GM11168 (cell line): ENCODE data around the gene CCDC83.
"Not testable (repeated sequence)": the region's sequence is repeated elsewhere in the genome, so short reads cannot be mapped to it uniquely, and the experiment has no call there.

ENCODE experiments used
- in situ Hi-C: fragments of 300-500 bp; cut with MboI; formaldehyde crosslinking; loops from one replicate; pipeline ENCODE4 v1.12.0; 2022; ENCODE audit warnings: low sequenced_read_pairs; ENCODE audit not compliant: unreplicated experiment

Gene CCDC83

DNA sequence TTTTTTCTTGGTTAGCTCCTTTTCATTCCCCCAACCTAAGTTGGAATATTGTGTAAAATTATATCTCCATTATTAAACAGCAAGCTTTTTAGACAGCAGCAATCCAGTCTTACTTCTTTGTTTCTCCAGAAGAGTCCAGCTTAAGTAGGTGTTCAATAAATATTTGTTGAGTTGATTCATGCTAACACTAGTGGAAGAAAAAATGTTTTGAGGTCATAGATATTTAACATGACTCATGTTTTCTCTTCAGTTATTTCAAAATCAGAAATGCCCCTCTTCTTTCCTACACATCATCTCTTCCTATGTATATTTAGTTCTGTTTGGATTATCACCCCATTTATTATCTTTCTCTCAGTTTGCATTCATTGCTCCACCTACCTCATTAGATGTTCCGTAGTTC, 20.3 kb downstream of the CCDC83 start:
- in situ Hi-C loops = no loop called here

DNA sequence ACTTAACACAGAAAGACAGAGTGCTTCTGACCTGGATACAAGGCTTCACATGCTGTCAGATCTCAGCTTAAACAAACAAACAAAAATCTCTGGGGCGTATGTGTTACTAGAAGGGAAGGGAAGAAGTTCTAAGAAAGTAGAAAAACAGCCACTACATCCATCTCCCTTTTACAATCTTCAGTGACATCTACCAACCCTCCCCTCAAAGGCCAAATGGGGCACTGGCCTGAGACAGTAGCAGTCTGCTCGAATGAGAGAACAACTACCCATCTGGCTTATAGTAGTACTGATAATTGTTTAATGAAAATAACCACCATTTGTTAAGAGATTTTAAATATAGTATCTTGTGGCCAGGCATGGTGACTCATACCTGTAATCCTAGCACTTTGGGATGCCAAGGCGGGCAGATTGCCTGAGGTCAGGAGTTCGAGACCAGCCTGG, 29.4 kb downstream of the CCDC83 start:
- in situ Hi-C loops = no loop called here

GRCh38 chr11:85886089-85887056, 31.2 kb downstream of the CCDC83 start:
- in situ Hi-C loops = no loop called here

- in situ Hi-C loops = no loop called here
These were observed 33.9 kb downstream of the CCDC83 start for GRCh38 chr11:85889108-85889507.

DNA sequence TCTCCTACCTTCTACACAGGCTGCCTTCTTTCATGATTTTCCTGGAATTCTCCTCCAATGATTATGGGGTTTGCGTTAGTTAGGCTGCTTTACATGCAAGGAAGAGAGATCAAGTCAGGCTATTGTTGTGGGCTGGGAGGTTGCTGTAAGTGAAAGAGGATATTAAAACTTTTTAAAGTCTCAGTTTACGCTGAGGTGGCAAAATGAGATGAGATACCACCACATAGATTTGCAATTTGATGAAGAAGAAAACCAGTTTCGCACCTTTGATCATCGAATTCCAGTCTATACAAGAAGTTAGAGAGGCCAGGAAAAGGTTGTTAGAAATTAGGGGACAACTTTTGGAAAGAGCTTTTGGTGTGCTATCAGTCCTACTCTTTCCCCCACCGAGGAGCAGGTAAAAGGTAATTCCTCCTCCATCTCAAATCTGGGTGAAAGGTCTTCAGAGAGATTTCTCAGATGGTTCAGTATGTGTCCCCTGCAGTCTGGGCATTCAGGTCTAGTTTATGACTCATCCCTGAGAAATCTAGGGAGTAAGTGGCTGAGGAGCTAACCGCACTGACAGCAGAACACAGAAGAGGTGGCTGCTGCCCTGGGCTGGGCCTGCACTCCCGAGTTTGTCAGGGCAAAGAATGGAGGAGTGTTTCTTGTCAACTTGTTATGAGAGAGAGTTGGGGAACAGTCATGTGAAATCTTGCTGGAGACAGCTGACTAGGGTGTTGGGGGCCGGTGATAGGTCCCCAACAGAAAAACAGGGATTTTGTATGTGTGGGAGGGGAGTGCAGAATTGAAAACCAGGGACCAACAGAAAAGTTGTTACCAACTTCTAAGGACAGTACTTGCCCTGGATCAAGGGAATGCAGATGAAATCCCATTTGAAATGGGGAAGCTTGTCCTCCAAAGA, 34.7 kb downstream of the CCDC83 start:
- in situ Hi-C loops = no loop called here

DNA sequence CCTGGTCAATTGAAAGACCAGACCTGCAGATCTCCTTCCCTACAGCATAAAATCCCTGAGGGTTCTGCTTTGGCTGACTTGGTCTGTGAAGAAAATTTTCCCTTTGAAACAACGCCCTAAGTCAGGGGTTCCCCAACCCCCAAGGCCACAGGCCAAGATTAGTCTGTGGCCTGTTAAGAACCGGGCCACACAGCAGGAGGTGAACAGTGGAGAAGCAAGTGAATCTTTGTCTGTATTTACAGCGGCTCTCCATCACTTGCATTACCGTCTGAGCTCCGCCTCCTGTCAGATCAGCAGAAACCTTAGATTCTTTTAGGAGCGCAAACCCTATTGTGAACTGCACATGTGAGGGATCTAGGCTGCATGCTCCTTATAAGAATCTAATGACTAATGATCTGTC, 38.2 kb downstream of the CCDC83 start:
- in situ Hi-C loops = no loop called here

DNA sequence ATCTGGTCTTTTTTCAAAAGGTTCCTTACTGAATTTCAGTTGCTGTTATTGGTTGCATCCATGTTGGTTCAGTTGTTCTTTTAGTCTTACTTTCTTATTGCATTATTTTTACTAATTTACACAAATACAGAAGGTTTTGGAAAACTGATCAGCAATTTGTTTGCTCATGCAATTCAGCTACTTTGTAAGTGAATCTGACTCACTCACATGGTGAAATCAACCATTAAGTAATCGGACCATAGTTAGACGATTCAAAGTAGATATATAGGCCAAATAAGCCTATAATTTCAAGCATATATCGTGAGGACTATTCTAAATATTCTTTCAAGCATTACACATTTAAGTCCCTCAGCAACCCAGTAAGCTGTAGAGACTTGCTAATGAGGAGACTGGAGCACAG, 41.7 kb downstream of the CCDC83 start:
- in situ Hi-C loops = no loop called here

DNA sequence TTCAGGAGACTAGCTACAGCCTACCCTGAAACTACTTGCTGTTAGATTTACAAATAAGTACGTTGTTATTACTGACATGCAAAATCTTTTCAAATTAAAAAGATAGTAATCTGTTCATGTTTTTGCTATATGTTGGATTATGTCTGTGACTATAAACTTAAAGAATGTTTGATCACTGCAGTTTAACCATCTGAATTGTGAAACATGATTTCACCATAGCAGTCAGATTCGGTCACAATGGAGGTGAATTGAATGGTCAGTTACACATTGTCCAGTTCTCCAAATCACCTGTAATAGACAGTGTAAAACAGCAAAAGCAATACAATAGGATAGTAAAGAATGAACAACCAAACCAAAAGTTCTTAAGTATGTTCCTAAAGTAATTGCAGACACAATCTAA, 43.3 kb downstream of the CCDC83 start:
- in situ Hi-C loops = no loop called here

DNA sequence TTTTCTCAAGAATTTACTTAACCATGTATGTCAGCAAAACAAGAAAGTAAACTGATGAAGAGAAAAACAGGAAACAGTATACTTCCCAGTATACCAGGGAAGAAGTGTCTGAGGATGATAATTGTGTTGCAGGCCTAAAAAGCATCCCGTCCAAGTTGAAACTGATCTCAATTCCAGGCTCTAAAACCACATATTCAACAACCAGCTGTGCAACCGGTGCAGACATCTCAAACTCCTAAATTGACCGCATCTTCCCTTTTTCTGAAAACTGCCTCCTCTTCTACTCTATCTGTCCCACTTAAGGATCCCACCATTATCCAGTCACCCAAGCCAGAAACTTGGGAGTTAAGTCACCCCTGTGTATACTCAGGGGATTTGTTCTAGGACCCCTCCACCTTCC, 47.2 kb downstream of the CCDC83 start:
- in situ Hi-C loops = no loop called here

DNA sequence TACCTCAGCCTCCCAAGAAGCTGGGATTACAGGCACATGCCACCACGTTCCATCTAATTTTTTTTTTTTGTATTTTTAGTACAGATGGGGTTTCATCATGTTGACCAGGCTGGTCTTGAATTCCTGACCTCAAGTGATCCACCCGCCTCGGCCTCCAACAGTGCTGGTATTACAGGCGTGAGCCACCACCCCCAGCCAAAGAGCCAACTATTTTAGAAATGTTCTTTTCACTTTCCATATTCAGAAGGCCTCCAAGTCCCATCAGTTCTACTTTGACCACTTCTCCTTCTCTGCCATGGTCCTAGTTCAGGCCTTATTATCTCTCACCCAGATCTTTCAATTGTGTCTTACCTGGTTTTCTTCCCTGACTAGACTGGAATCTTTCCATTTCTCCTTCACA, 48.2 kb downstream of the CCDC83 start:
- in situ Hi-C loops = no loop called here

- in situ Hi-C loops = no loop called here
These were observed 48.6 kb downstream of the CCDC83 start for GRCh38 chr11:85903811-85904210.

DNA sequence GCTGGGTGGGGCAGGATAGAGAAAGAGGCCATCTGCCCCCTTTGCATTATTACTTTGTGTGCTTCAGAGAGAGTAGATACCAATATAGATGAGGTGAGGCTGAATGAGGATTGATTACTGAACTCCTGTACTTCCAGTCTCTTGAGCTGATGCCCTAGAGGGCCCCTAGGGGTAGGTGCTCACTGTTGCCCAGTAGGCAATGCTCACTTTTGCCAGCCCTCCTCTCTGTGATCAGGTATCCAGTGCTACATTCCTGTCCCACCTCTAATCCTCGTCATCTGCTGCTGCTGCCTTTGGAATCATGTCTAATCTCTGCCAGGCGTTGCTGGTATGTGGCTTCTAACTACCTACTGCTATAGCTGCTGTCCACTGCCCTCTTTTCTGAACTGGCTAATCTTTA, 57.2 kb downstream of the CCDC83 start:
- in situ Hi-C loops = no loop called here

- in situ Hi-C loops = no loop called here
These were observed 58.3 kb downstream of the CCDC83 start for GRCh38 chr11:85913513-85913912.

GRCh38 chr11:85914425-85914824, 59.2 kb downstream of the CCDC83 start:
- in situ Hi-C loops = no loop called here

GRCh38 chr11:85918910-85919794, 64.0 kb downstream of the CCDC83 start:
- in situ Hi-C loops = no loop called here

- in situ Hi-C loops = no loop called here
These were observed 67.2 kb downstream of the CCDC83 start for GRCh38 chr11:85922367-85922766.

- in situ Hi-C loops = no loop called here
These were observed 68.3 kb downstream of the CCDC83 start for GRCh38 chr11:85923455-85923854.

DNA sequence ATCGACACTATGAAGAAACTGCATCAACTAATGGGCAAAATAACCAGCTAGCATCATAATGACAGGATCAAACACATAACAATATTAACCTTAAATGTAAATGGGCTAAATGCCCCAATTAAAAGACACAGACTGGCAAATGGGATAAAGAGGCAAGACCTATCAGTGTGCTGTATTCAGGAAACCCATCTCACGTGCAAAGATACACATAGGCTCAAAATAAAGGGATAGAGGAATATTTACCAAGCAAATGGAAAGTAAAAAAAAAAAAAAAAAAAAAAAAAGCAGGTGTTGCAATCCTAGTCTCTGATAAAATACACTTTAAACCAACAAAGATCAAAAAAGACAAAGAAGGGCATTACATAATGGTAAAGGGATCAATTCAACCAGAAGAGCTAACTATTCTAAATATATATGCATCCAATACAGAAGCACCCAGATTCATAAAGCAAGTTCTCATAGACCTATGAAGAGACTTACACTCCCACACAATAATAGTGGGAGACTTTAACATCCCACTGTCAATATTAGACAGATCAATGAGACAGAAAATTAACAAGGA, 71.6 kb downstream of the CCDC83 start:
- in situ Hi-C loops = not testable (repeated sequence)

GRCh38 chr11:85930879-85931366, 75.7 kb downstream of the CCDC83 start:
- in situ Hi-C loops = no loop called here
